Measurements from ENCODE around the gene TMTC2.

TMTC2 gene

GRCh38 chr12:82780517-82780916, 93.8 kb downstream of the TMTC2 start:
- Histone ChIP-seq H3K36me3 (no peaks in the 10 kb centered on the region), H3K27ac (no peak overlapping the region), H3K9me3 (ENCODE audit: severe bottlenecking) (no peaks in the 10 kb centered on the region), H3K4me3 (ENCODE audit: low read depth, low read length) (no peak overlapping the region), H3K27me3 (ENCODE audit: insufficient read depth, low read depth, severe bottlenecking) (no peaks in the 10 kb centered on the region)
- DNase-seq, result no peak
- no peak for TF ChIP-seq CTCF (IDR thresholded peaks at IDR 0.05; ENCODE audit: low read depth, low read length)

DNA sequence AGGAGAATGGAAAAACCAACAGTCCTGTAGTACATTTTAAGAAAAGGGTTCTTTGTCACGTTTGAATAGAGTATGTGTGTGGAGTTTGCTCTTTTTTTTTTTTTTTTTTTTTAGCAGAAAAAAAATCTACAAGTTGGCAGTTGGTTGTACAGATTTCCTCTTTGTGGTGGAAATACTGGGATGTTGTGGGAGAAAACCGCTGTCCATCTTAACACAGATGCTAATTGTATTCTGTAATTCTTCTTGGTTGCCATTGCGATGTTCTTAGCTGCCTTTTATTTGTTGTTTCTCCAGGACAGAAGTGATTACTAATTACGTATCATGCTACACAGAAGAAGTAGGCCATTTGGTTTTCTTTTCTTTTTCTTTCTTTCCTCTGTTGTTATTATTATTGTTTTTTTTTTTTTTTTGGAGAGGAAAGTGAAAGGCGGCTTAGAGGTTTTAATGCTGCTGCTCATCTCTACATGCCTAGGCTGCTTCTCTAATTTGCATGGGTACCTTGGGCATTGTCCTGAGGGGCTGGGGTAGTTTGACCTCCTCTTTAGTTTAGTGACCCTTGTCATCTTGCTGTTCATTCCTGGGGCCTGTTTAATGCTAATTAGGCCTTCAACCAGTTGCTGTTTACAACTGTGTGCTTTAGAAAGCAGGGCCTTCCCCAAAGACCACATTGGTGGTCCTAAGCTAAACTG, 94.7 kb downstream of the TMTC2 start:
- DNase-seq, result no peak
- Histone ChIP-seq H3K36me3 (no peaks in the 10 kb centered on the region), H3K4me3 (ENCODE audit: low read depth, low read length) (no peak overlapping the region), H3K27me3 (ENCODE audit: insufficient read depth, low read depth, severe bottlenecking) (no peaks in the 10 kb centered on the region), H3K27ac (no peak overlapping the region), H3K9me3 (ENCODE audit: severe bottlenecking) (no peaks in the 10 kb centered on the region)
- no peak for TF ChIP-seq CTCF (IDR thresholded peaks at IDR 0.05; ENCODE audit: low read depth, low read length)

DNA sequence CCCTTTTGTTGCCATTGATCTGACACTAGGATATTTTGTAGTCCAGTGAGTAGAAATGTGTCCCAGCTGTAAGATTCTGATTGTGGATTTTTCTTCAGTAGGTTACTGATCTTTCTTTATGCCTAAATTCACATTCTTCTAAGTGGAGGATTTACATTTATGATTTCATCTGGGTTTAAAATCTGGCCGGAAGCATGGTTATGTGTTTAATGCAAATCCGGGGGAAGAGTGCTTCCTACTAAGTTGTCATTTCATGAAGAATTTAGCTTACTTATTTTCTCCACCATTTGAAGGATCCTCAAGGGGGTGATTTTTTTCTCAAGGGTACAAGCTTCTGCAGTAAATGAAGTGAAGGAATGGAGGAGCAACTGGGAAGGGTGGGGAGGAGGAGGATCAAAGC, 96.7 kb downstream of the TMTC2 start:
- H3K36me3 ChIP-seq, result no peaks in the 10 kb centered on the region
- H3K9me3 ChIP-seq (ENCODE audit: severe bottlenecking), result no peaks in the 10 kb centered on the region
- no peak overlapping the region for H3K27ac ChIP-seq
- no peak for DNase-seq
- no peaks in the 10 kb centered on the region for H3K27me3 ChIP-seq (ENCODE audit: insufficient read depth, low read depth, severe bottlenecking)
- H3K4me3 ChIP-seq (ENCODE audit: low read depth, low read length), result no peak overlapping the region
- no peak for TF ChIP-seq CTCF (IDR thresholded peaks at IDR 0.05; ENCODE audit: low read depth, low read length)

- Histone ChIP-seq H3K36me3 (no peaks in the 10 kb centered on the region), H3K4me3 (ENCODE audit: low read depth, low read length) (no peak overlapping the region), H3K27ac (no peak overlapping the region), H3K9me3 (ENCODE audit: severe bottlenecking) (no peaks in the 10 kb centered on the region), H3K27me3 (ENCODE audit: insufficient read depth, low read depth, severe bottlenecking) (no peaks in the 10 kb centered on the region)
- DNase-seq, result no peak
- TF ChIP-seq CTCF (IDR thresholded peaks at IDR 0.05; ENCODE audit: low read depth, low read length), result no peak
Observed at GRCh38 chr12:82787016-82787415, 100.3 kb downstream of the TMTC2 start.

DNA sequence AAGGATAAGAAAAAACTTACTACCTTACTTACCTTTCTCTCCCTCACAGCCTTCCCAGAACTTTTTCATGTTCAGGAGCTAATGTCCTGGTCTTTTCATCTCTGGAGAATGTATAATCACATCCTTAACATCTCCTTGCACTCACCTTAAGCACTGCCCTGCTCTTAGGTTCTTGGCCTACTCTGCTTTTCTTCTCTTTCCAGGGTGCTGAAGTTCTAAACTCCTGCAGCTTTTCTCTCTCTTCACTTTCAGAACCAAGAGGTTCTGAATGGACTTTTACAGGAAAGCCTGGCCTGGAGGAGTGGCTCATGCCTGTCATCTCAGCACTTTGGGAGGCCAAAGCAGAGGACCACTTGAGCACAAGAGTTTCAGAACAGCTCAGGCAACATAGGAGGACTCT, 101.9 kb downstream of the TMTC2 start:
- TF ChIP-seq CTCF (IDR thresholded peaks at IDR 0.05; ENCODE audit: low read depth, low read length), result no peak
- no peaks in the 10 kb centered on the region for H3K36me3 ChIP-seq
- H3K4me3 ChIP-seq (ENCODE audit: low read depth, low read length), result no peak overlapping the region
- no peak for DNase-seq
- no peaks in the 10 kb centered on the region for H3K27me3 ChIP-seq (ENCODE audit: insufficient read depth, low read depth, severe bottlenecking)
- H3K27ac ChIP-seq, result no peak overlapping the region
- H3K9me3 ChIP-seq (ENCODE audit: severe bottlenecking), result no peaks in the 10 kb centered on the region

DNA sequence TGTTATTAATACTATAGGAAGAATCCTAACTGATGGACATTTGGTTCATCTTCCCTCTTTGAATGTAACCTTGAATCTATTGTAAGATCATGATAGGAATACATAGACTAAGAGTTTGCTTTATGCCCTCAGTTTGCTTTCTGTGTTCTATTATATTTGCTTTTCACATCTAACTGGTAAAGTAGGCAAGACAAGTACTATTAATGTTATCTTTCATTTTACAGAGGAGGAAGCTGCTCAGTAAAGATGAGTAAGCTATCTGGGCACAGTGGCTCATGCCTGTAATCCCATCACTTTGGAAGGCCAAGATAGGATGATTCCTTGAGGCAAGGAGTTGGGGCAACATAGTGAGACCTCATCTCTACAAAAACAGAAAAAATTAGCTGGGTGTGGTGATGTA, 103.0 kb downstream of the TMTC2 start:
- Histone ChIP-seq H3K9me3 (ENCODE audit: severe bottlenecking) (no peaks in the 10 kb centered on the region), H3K27me3 (ENCODE audit: insufficient read depth, low read depth, severe bottlenecking) (no peaks in the 10 kb centered on the region), H3K36me3 (no peaks in the 10 kb centered on the region), H3K27ac (no peak overlapping the region), H3K4me3 (ENCODE audit: low read depth, low read length) (no peak overlapping the region)
- no peak for DNase-seq
- no peak for TF ChIP-seq CTCF (IDR thresholded peaks at IDR 0.05; ENCODE audit: low read depth, low read length)

Measured in WERI-Rb-1 (cell line).